ENCODE results near the gene ZPR1. TPM values are rescaled to one million over a fixed set of nuclear protein-coding genes. Genes with fewer than 3 reads are reported as not detected.

Gene ZPR1
- total RNA-seq, 1 donor: 37.1 TPM

DNA sequence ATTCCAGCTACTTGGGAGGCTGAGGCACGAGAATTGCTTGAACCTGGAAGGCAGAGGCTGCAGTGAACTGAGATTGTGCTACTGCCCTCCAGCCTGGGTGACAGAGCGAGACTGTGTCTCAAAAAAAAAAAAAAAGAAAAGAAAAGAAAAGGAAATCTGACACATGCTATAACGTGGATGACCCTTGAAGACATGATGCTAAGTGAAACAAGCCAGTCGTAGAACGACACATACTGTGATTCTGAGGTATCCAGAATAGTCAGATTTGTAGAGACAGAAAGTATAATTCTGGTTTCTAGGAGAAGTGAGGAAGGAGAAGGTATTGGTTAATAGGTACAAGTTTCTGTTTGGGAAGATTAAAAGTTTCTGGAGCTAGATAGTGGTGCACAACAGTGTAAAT lies 10.5 kb upstream of the ZPR1 start:
- TF ChIP-seq, protein P1, sequence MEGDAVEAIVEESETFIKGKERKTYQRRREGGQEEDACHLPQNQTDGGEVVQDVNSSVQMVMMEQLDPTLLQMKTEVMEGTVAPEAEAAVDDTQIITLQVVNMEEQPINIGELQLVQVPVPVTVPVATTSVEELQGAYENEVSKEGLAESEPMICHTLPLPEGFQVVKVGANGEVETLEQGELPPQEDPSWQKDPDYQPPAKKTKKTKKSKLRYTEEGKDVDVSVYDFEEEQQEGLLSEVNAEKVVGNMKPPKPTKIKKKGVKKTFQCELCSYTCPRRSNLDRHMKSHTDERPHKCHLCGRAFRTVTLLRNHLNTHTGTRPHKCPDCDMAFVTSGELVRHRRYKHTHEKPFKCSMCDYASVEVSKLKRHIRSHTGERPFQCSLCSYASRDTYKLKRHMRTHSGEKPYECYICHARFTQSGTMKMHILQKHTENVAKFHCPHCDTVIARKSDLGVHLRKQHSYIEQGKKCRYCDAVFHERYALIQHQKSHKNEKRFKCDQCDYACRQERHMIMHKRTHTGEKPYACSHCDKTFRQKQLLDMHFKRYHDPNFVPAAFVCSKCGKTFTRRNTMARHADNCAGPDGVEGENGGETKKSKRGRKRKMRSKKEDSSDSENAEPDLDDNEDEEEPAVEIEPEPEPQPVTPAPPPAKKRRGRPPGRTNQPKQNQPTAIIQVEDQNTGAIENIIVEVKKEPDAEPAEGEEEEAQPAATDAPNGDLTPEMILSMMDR (IDR thresholded peaks at IDR 0.05; ENCODE audit: insufficient read depth, low read length): no peak
- no peak for DNase-seq (ENCODE audit: low read depth)
- H3K4me3 ChIP-seq (ENCODE audit: low read depth, low read length): no peak overlapping the region

DNA sequence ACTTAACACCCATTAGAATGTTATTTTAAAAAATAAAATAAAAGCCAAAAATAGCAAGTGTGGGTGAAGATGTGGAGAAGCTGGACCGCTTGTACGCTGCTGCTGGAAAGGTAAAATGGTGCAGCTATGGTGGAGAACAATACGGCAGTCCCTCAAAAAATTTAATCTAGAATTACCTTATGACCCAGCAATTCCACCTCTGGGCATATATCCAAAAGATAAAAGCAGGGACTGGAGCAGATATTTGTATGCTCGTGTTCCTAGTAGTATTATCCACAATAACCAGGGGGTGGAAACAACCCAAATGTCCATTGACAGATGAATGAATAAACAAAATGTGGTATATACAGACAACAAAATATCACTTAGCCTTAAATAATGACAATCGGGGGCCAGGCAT lies 10.0 kb upstream of the ZPR1 start:
- H3K4me3 ChIP-seq (ENCODE audit: low read depth, low read length): no peak overlapping the region
- TF ChIP-seq, protein P1 (IDR thresholded peaks at IDR 0.05; ENCODE audit: insufficient read depth, low read length): no peak
- no peak for DNase-seq (ENCODE audit: low read depth)

DNA sequence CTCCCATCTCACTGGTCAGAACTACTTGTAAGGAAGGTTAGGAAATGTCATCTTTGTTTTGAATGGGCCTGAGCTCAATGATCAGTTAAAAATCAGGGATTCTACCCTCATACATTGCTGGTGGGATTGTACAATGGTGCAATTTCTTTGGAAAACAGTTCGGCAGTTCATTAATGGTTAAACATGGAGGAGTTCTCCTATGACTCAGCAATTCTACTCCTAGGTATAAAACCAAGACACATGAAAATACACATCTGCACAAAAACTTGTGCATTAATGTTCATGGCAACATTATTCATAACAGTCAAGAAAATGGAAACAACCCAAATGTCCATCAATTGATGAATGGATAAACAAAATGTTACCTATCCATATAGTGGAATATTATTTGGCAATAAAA lies 8.7 kb upstream of the ZPR1 start:
- no peak overlapping the region for H3K4me3 ChIP-seq (ENCODE audit: low read depth, low read length)
- TF ChIP-seq, protein P1 (IDR thresholded peaks at IDR 0.05; ENCODE audit: insufficient read depth, low read length): no peak
- no peak for DNase-seq (ENCODE audit: low read depth)

DNA sequence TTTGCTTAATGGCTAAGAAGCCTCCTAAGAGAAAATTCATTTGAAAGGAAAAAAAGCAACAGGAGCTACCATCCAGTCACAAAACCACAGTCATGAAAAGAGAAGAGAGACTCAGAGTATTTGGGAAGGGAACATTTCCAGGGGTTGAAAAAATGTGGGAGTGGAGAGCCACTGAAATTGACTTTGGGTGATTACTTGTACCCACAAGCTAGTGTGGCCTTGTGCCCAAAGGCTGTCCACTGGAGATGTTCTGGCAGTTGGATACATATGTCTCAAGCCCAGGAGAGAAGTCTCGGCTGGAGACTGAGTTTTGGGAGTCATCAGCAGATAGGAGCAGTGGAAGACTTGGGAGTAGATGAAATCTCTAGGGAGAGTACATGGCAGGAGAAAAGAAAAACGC lies 7.0 kb upstream of the ZPR1 start:
- no peak for DNase-seq (ENCODE audit: low read depth)
- TF ChIP-seq, protein P1 (IDR thresholded peaks at IDR 0.05; ENCODE audit: insufficient read depth, low read length): no peak

DNA sequence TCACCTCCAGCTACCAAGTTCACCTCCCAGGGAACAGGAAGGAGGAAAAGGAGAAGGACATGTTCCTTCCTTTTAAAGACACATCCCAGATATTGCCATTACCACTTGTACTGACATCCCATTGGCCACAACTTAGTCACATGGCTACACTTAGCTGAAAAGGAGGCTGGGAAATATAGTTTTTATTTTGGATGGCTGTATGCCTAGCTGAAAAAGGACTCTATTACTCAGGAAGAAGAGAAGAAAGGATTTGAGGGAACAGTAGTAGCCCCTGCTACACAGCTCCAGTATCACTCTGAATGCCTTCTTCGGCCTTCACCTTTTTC lies 5.9 kb upstream of the ZPR1 start:
- TF ChIP-seq, protein P1 (IDR thresholded peaks at IDR 0.05; ENCODE audit: insufficient read depth, low read length): no peak
- no peak for DNase-seq (ENCODE audit: low read depth)
- H3K4me3 ChIP-seq (ENCODE audit: low read depth, low read length): no peak overlapping the region

More for the DNA sequence above, 7.0 kb upstream of the ZPR1 start:
- no peak overlapping the region for H3K4me3 ChIP-seq (ENCODE audit: low read depth, low read length)

DNA sequence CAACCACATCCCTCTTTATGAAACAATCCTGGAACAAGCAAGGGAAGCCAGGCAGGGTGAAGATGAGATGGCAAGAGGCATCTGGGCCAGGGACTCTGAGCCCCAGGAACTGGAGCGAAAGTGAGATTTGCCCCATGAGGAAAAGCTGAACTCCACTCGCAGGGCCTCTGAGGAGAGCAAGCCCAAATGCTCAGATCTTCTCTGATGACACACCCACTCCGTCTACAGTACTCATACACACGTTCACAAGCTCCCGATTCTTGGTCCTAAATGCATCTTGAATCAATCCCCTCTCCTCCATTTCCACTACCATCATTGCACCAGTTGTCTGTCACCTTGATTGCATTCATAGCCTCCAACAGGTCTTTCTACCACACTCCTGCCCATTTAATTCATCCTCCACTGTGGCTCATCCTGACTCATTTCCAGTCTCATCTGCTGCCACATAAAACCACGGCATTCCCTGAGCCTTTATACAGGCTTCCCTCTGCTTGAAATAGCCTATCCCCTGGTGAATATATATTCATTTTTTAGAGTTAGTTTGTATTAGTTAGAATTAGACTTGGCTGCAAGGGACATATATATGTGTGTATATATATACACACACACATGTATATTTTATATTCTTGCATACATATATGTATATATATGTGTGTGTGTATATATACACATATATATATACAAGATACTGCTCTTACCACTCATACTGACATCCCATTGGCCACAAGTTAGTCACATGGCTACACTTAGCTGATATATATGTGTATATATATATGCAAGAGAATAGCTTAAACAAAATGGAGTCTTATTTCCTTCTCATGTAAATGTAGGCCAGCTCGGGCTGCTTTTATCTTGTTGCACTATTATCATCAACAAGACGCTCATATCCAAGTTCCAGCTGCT lies 5.3 kb upstream of the ZPR1 start:
- DNase-seq (ENCODE audit: low read depth): peak; percentile 70
- TF ChIP-seq, protein P1 (IDR thresholded peaks at IDR 0.05; ENCODE audit: insufficient read depth, low read length): no peak
- no peak overlapping the region for H3K4me3 ChIP-seq (ENCODE audit: low read depth, low read length)
